ENCODE data around the gene SGSH. TPM values are rescaled to one million over a fixed set of nuclear protein-coding genes. Genes with fewer than 3 reads are reported as not detected.
"Not testable (repeated sequence)": the region's sequence is repeated elsewhere in the genome, so short reads cannot be mapped to it uniquely, and the experiment has no call there.

The SGSH gene
- total RNA-seq, 1 donor from 2014 or later = 13.4 TPM

- ATAC-seq (ENCODE audit: poor library complexity) (no peak), DNase-seq (no peak)
- intact Hi-C loops (cut with DNase I) = no loop called here
Observed at GRCh38 chr17:80256034-80256350, 35.9 kb upstream of the SGSH start.

- DNase-seq (no peak), ATAC-seq (ENCODE audit: poor library complexity) (peak; percentile 35)
- intact Hi-C loops (cut with DNase I) = no loop called here
Observed at GRCh38 chr17:80254396-80255251, 34.5 kb upstream of the SGSH start.

- intact Hi-C loops (cut with DNase I) = no loop called here
- ATAC-seq (ENCODE audit: poor library complexity) (no peak), DNase-seq (no peak)
Observed at GRCh38 chr17:80253631-80254395, 33.7 kb upstream of the SGSH start.

GRCh38 chr17:80252871-80253270, 32.7 kb upstream of the SGSH start:
- intact Hi-C loops (cut with DNase I) = no loop called here
- DNase-seq = peak; percentile 78
- ATAC-seq (ENCODE audit: poor library complexity) = peak; percentile 80

- DNase-seq (no peak), ATAC-seq (ENCODE audit: poor library complexity) (no peak)
- intact Hi-C loops (cut with DNase I) = no loop called here
Observed at GRCh38 chr17:80251966-80252365, 31.8 kb upstream of the SGSH start.

GRCh38 chr17:80248894-80249710, 29.0 kb upstream of the SGSH start:
- DNase-seq = no peak
- intact Hi-C loops (cut with DNase I) = no loop called here

GRCh38 chr17:80248001-80248893, 28.1 kb upstream of the SGSH start:
- intact Hi-C loops (cut with DNase I) = no loop called here
- no peak for ATAC-seq (ENCODE audit: poor library complexity)
- DNase-seq = no peak

More at GRCh38 chr17:80248894-80249710, 29.0 kb upstream of the SGSH start:
- ATAC-seq (ENCODE audit: poor library complexity) = no peak

GRCh38 chr17:80247561-80247960, 27.4 kb upstream of the SGSH start:
- ATAC-seq (ENCODE audit: poor library complexity) (no peak), DNase-seq (no peak)

GRCh38 chr17:80246726-80247125, 26.6 kb upstream of the SGSH start:
- ATAC-seq (ENCODE audit: poor library complexity) (no peak), DNase-seq (no peak)
- intact Hi-C loops (cut with DNase I) = no loop called here

More at GRCh38 chr17:80247561-80247960, 27.4 kb upstream of the SGSH start:
- intact Hi-C loops (cut with DNase I) = no loop called here

GRCh38 chr17:80246266-80246681, 26.1 kb upstream of the SGSH start:
- ATAC-seq (ENCODE audit: poor library complexity) (no peak), DNase-seq (no peak)
- intact Hi-C loops (cut with DNase I) = no loop called here

- intact Hi-C loops (cut with DNase I) = no loop called here
- ATAC-seq (ENCODE audit: poor library complexity) (no peak), DNase-seq (no peak)
Observed at GRCh38 chr17:80245566-80246265, 25.6 kb upstream of the SGSH start.

GRCh38 chr17:80244871-80245509, 24.9 kb upstream of the SGSH start:
- DNase-seq (no peak), ATAC-seq (ENCODE audit: poor library complexity) (no peak)
- intact Hi-C loops (cut with DNase I) = no loop called here

GRCh38 chr17:80244448-80244847, 24.3 kb upstream of the SGSH start:
- DNase-seq; intact Hi-C loops (cut with DNase I); ATAC-seq (ENCODE audit: poor library complexity): not testable (repeated sequence)

- peak; percentile 72 for ATAC-seq (ENCODE audit: poor library complexity)
- intact Hi-C loops (cut with DNase I) = no loop called here
- DNase-seq = no peak
Observed at GRCh38 chr17:80243526-80244433, 23.6 kb upstream of the SGSH start.

GRCh38 chr17:80242505-80242904, 22.4 kb upstream of the SGSH start:
- ATAC-seq (ENCODE audit: poor library complexity) = no peak
- DNase-seq = no peak
- intact Hi-C loops (cut with DNase I) = no loop called here

- DNase-seq (no peak), ATAC-seq (ENCODE audit: poor library complexity) (no peak)
- intact Hi-C loops (cut with DNase I) = no loop called here
Observed at GRCh38 chr17:80237386-80237785, 17.3 kb upstream of the SGSH start.
